HCT116 (cell line): ENCODE measurements around the gene MSANTD3. TPM values are rescaled to one million over a fixed set of nuclear protein-coding genes. Genes with fewer than 3 reads are reported as not detected.
"Not testable (repeated sequence)": the region's sequence is repeated elsewhere in the genome, so short reads cannot be mapped to it uniquely, and the experiment has no call there.

Source experiments
- ATAC-seq: fragments of 200-7000 bp; cut with Tn5 transposase; 2 replicates; pipeline ENCODE4 v1.9.1; 2020; ENCODE audit warnings: mild to moderate bottlenecking, moderate library complexity
- BruUV-seq: library from RNA; stranded (reverse); fragments of 400-500 nt; replicated peaks from 2 replicates; lab custom pipeline; 2021; lab: Mats Ljungman, UMichigan
- CTCF ChIA-PET: fragments of 300-600 bp; sonication (Branson Sonifier 250); formaldehyde crosslinking; loops from one replicate; lab custom pipeline; 2021; ENCODE audit warnings: antibody characterized with exemption; lab: Charles Lee
- POLR2A ChIA-PET: fragments of 300-600, 350-600 bp; sonication (Branson Sonifier 250); formaldehyde crosslinking; loops from one replicate; lab custom pipeline; 2021; ENCODE audit warnings: antibody characterized with exemption; lab: Charles Lee
- RAD21 ChIA-PET, 2 experiments: fragments of 300-600 bp; sonication (Branson Sonifier 250); formaldehyde crosslinking; loops; one replicate each; lab custom pipeline; 2023; ENCODE audit warnings: low total read pairs in 2 of 2; ENCODE audit not compliant: uncharacterized antibody in 2 of 2, unreplicated experiment in 2 of 2, low non-redundant PET in 1 of 2; lab: Charles Lee
- DNase-seq: peaks from one replicate; pipeline ENCODE4 v3.0.0-alpha.2; 2010; ENCODE audit warnings: low read depth, low spot score
- H2AFZ ChIP-seq: fragments of 200-600 bp; shearing (Covaris generic), sonication (generic); 2 replicates; pipeline ENCODE4 v1.6.1; 2017; ENCODE audit warnings: low read depth, mixed run types, mixed read lengths, antibody characterized with exemption, low read length; ENCODE audit not compliant: poor library complexity, severe bottlenecking
- H3K27ac ChIP-seq: 2 replicates; pipeline ENCODE4 v1.5.1; 2012; ENCODE audit warnings: low read depth, low read length
- H3K27me3 ChIP-seq: fragments of 200-600 bp; sonication (generic); 2 replicates; pipeline ENCODE4 v1.6.1; 2016; ENCODE audit warnings: mixed run types, low read length, mixed read lengths; ENCODE audit not compliant: insufficient read depth
- H3K36me3 ChIP-seq, 2 experiments: fragments of 200-500 bp in 1 of 2; fragments of 200-600 bp in 1 of 2; sonication (Bioruptor generic) in 1 of 2; sonication (generic) in 1 of 2; 2 replicates each; pipeline versions ENCODE4 v1.5.1 to v1.6.1; 2014 to 2016; ENCODE audit warnings: low read length in 2 of 2, inconsistent platforms in 1 of 2, mixed read lengths in 1 of 2, mixed run types in 1 of 2; ENCODE audit not compliant: insufficient read depth in 2 of 2, control insufficient read depth in 1 of 2
- H3K4me1 ChIP-seq, 2 experiments: fragments of 200-600 bp in 1 of 2; sonication (generic) in 1 of 2; 2 replicates each; pipeline versions ENCODE4 v1.5.1 to v1.6.1; 2012 to 2017; ENCODE audit warnings: low read length in 2 of 2, inconsistent platforms in 1 of 2, mild to moderate bottlenecking in 1 of 2, mixed read lengths in 1 of 2, mixed run types in 1 of 2, moderate library complexity in 1 of 2; ENCODE audit not compliant: insufficient read depth in 2 of 2, control insufficient read depth in 1 of 2
- H3K4me2 ChIP-seq: fragments of 200-600 bp; sonication (generic); 2 replicates; pipeline ENCODE4 v1.6.1; 2017; ENCODE audit warnings: mixed run types, low read length, mixed read lengths
- H3K4me3 ChIP-seq, 2 experiments: fragments of 200-600 bp in 1 of 2; sonication (generic) in 1 of 2; replicated peaks in 1 of 2; 2 replicates each; pipeline ENCODE4 v1.5.1; 2011 to 2016; ENCODE audit warnings: low read length in 2 of 2, control low read depth in 1 of 2, low read depth in 1 of 2, mild to moderate bottlenecking in 1 of 2, mixed read lengths in 1 of 2, mixed run types in 1 of 2
- H3K79me2 ChIP-seq: fragments of 200-600 bp; sonication (generic); 2 replicates; pipeline ENCODE4 v1.6.1; 2017; ENCODE audit warnings: mild to moderate bottlenecking, mixed run types, low read length, moderate library complexity, mixed read lengths; ENCODE audit not compliant: insufficient read depth
- H3K9ac ChIP-seq: fragments of 200-600 bp; sonication (generic); 2 replicates; pipeline ENCODE4 v1.6.1; 2016; ENCODE audit warnings: low read length, mixed read lengths
- H3K9me2 ChIP-seq: fragments of 200-600 bp; sonication (generic), shearing (Covaris generic); 2 replicates; pipeline ENCODE4 v1.6.1; 2017; ENCODE audit warnings: mixed run types, mild to moderate bottlenecking, moderate library complexity; ENCODE audit not compliant: insufficient read depth
- H3K9me3 ChIP-seq, 2 experiments: fragments of 200-500 bp in 1 of 2; fragments of 200-600 bp in 1 of 2; sonication (Bioruptor generic) in 1 of 2; sonication (generic) in 1 of 2; 2 replicates each; pipeline ENCODE4 v1.6.1; 2014 to 2017; ENCODE audit warnings: low read length in 2 of 2, mixed read lengths in 2 of 2, inconsistent platforms in 1 of 2, low read depth in 1 of 2, mild to moderate bottlenecking in 1 of 2, mixed run types in 1 of 2, moderate library complexity in 1 of 2; ENCODE audit not compliant: control insufficient read depth in 1 of 2, insufficient read depth in 1 of 2
- H4K20me1 ChIP-seq: fragments of 200-600 bp; sonication (generic), shearing (Covaris generic); 2 replicates; pipeline ENCODE4 v1.6.1; 2017; ENCODE audit warnings: mixed run types, mild to moderate bottlenecking, moderate library complexity; ENCODE audit not compliant: insufficient read depth
- CBX3 ChIP-seq: IDR thresholded peaks from 2 replicates; pipeline ENCODE4 v1.6.1; 2012; ENCODE audit warnings: low read depth
- EGR1 ChIP-seq: IDR thresholded peaks from 2 replicates; pipeline ENCODE4 v1.6.1; 2012; ENCODE audit warnings: low read depth
- FOSL1 ChIP-seq: IDR thresholded peaks from 2 replicates; pipeline ENCODE4 v1.6.1; 2012; ENCODE audit warnings: low read depth
- SRF ChIP-seq: IDR thresholded peaks from 2 replicates; pipeline ENCODE4 v1.6.1; 2012; ENCODE audit warnings: low read depth
- TCF7L2 ChIP-seq: IDR thresholded peaks from 2 replicates; pipeline ENCODE4 v1.7.0; 2011; ENCODE audit warnings: borderline replicate concordance, inconsistent platforms; ENCODE audit not compliant: insufficient read depth, insufficient read length; ENCODE audit errors: extremely low read depth
- ZNF274 ChIP-seq: fragments of 200-500 bp; sonication (Bioruptor generic); IDR thresholded peaks from 2 replicates; pipeline ENCODE4 v1.6.1; 2014; ENCODE audit warnings: mild to moderate bottlenecking, low read depth, low read length, inconsistent platforms
- intact Hi-C: fragments of 100-400 bp; cut with micrococcal nuclease; formaldehyde crosslinking; loops from 2 replicates; pipeline ENCODE4 v1.10.0; 2022
- total RNA-seq: library from RNA; stranded (reverse); gene quantifications from one replicate; pipeline ENCODE4 v1.2.1, GENCODE V29; 2021; ENCODE audit not compliant: unreplicated experiment

MSANTD3 gene
- total RNA-seq, 1 experiment from 2014 or later: 31.3 TPM

DNA sequence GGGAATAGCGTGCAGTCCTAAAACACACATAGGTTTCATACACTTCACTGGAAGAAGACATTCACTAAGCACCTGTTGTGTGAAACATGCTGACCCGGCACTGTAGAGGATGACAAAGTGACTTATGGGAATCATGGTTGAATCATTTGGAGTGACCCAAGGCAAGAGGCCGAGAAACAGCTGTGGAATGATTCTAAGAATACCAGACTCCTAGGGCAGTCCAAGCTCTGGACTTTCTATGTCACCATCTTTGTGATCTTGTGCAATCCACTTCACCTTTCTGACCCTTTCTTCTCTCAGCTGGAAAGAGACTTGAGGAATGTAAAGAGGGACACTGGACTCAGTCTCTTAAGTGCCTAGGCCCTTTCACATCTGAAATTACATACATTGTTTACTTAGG, 13.1 kb downstream of the MSANTD3 start:
- CTCF ChIA-PET: no interaction called here

GRCh38 chr9:100440487-100440886, 13.5 kb downstream of the MSANTD3 start:
- H4K20me1 ChIP-seq, H3K9me2 ChIP-seq, H3K27me3 ChIP-seq, H3K9ac ChIP-seq, H3K9me3 ChIP-seq, H3K4me2 ChIP-seq, POLR2A ChIA-PET, H3K4me3 ChIP-seq, H2AFZ ChIP-seq, BruUV-seq, H3K27ac ChIP-seq, H3K36me3 ChIP-seq, intact Hi-C loops, CTCF ChIA-PET, DNase-seq, RAD21 ChIA-PET, H3K4me1 ChIP-seq, ATAC-seq: not testable (repeated sequence)
- peaks cover 49% of the 10 kb centered on the region for H3K79me2 ChIP-seq

More for the DNA sequence above, 13.1 kb downstream of the MSANTD3 start:
- no peaks in the 10 kb centered on the region; the same call in 1 of the 2 replicates for H4K20me1 ChIP-seq
- no peak overlapping the region for H3K9ac ChIP-seq
- no peak overlapping the region for H2AFZ ChIP-seq
- BruUV-seq: no TSS peak
- DNase-seq (no peak), ATAC-seq (no peak)
- H3K79me2 ChIP-seq: peaks cover 52% of the 10 kb centered on the region
- H3K9me2 ChIP-seq: no peaks in the 10 kb centered on the region
- no peaks in the 10 kb centered on the region for H3K4me1 ChIP-seq
- no peak overlapping the region for H3K4me2 ChIP-seq
- no peak overlapping the region for H3K27ac ChIP-seq
- intact Hi-C loops: no loop called here
- no peaks in the 10 kb centered on the region for H3K9me3 ChIP-seq
- H3K4me3 ChIP-seq: no peak overlapping the region
- H3K27me3 ChIP-seq: no peaks in the 10 kb centered on the region
- ChIA-PET POLR2A (no interaction called here), RAD21 (no interaction called here)
- TF ChIP-seq CBX3 (no peak), ZNF274 (no peak), FOSL1 (no peak), EGR1 (no peak), TCF7L2 (no peak), SRF (no peak)
- H3K36me3 ChIP-seq: peaks cover 4 to 5% of the 10 kb centered on the region in 2 experiments; a peak in 1 of 4 replicates
